Cardiac muscle cell (in vitro differentiated cells and primary cell): Measurements from ENCODE around the gene OCIAD2. TPM values are rescaled to one million over a fixed set of nuclear protein-coding genes. Genes with fewer than 3 reads are reported as not detected.

ENCODE experiments used
- DNase-seq, 2 donors: peaks; one replicate each; pipeline versions ENCODE4 v3.0.0 to v3.0.0-alpha.2; 2010 to 2017; ENCODE audit warnings: low read depth in 1 of 2, low spot score in 1 of 2
- H3K27ac ChIP-seq: fragments of 200-600 bp; sonication (generic); 2 replicates; pipeline ENCODE4 v1.5.1; 2016
- H3K27me3 ChIP-seq: fragments of 200-600 bp; sonication (generic); 2 replicates; pipeline ENCODE4 v1.6.0; 2016; ENCODE audit warnings: control low read depth
- H3K36me3 ChIP-seq: fragments of 200-600 bp; sonication (generic); 2 replicates; pipeline ENCODE4 v1.5.1; 2016; ENCODE audit warnings: control low read depth
- H3K4me1 ChIP-seq: fragments of 200-600 bp; sonication (generic); 2 replicates; pipeline ENCODE4 v1.8.1; 2017; ENCODE audit warnings: low read depth, mild to moderate bottlenecking, mixed run types
- H3K4me3 ChIP-seq: fragments of 200-600 bp; sonication (generic); 2 replicates; pipeline ENCODE4 v1.5.1; 2016; ENCODE audit warnings: mild to moderate bottlenecking
- H3K9me3 ChIP-seq: fragments of 200-600 bp; sonication (generic); 2 replicates; pipeline ENCODE4 v1.5.1; 2017; ENCODE audit warnings: low read depth, mild to moderate bottlenecking, control low read depth
- CTCF ChIP-seq: IDR thresholded peaks from 2 replicates; pipeline ENCODE4 v1.5.1; 2012; ENCODE audit warnings: low read depth, mild to moderate bottlenecking, low read length
- polyA plus RNA-seq: library from polyadenylated mRNA; unstranded; fragments of >200 nt; fragmentation: Nextera tagmentation; extraction: Ambion mirVana; gene quantifications from 2 replicates; pipeline ENCODE4 v1.2.1, GENCODE V29; 2016
- total RNA-seq: library from RNA; depleted of rRNA; stranded (reverse); fragments of >200 nt; gene quantifications from 2 replicates; pipeline ENCODE4 v1.2.3, GENCODE V29; 2016

OCIAD2 gene
- total and polyA plus RNA-seq, 2 experiments from 2014 or later: 14.5 to 88.0 TPM

- Histone ChIP-seq H3K9me3 (no peaks in the 10 kb centered on the region), H3K27ac (peak overlapping the region; percentile 17), H3K36me3 (peaks cover 20% of the 10 kb centered on the region), H3K4me1 (no peaks in the 10 kb centered on the region), H3K27me3 (no peaks in the 10 kb centered on the region), H3K4me3 (no peak overlapping the region)
- DNase-seq: no peak
- TF ChIP-seq CTCF: no peak
Observed at GRCh38 chr4:48862661-48863060, 43.9 kb downstream of the OCIAD2 start.

GRCh38 chr4:48862038-48862437, 44.5 kb downstream of the OCIAD2 start:
- Histone ChIP-seq H3K4me3 (no peak overlapping the region), H3K9me3 (no peaks in the 10 kb centered on the region), H3K27me3 (no peaks in the 10 kb centered on the region), H3K27ac (peak overlapping the region; percentile 17), H3K4me1 (no peaks in the 10 kb centered on the region), H3K36me3 (peaks cover 24% of the 10 kb centered on the region)
- TF ChIP-seq CTCF: no peak
- DNase-seq: no peak

- Histone ChIP-seq H3K27ac (no peak overlapping the region), H3K27me3 (no peaks in the 10 kb centered on the region), H3K36me3 (peaks cover 62% of the 10 kb centered on the region), H3K9me3 (no peaks in the 10 kb centered on the region), H3K4me1 (no peaks in the 10 kb centered on the region), H3K4me3 (no peak overlapping the region)
- TF ChIP-seq CTCF: no peak
- DNase-seq: no peak
Observed at GRCh38 chr4:48858130-48858529, 48.4 kb downstream of the OCIAD2 start.

GRCh38 chr4:48854982-48855381, 51.6 kb downstream of the OCIAD2 start:
- Histone ChIP-seq H3K36me3 (peaks cover 64% of the 10 kb centered on the region), H3K27ac (no peak overlapping the region), H3K4me3 (no peak overlapping the region), H3K4me1 (no peaks in the 10 kb centered on the region), H3K27me3 (no peaks in the 10 kb centered on the region), H3K9me3 (no peaks in the 10 kb centered on the region)
- no peak for TF ChIP-seq CTCF
- DNase-seq: peak in 1 of 2 donors; percentile 26

GRCh38 chr4:48854395-48854683, 52.2 kb downstream of the OCIAD2 start:
- Histone ChIP-seq H3K4me1 (no peaks in the 10 kb centered on the region), H3K36me3 (peaks cover 67% of the 10 kb centered on the region), H3K4me3 (no peak overlapping the region), H3K9me3 (no peaks in the 10 kb centered on the region), H3K27me3 (no peaks in the 10 kb centered on the region), H3K27ac (peak overlapping the region; percentile 34)
- DNase-seq: no peak
- TF ChIP-seq CTCF: no peak
